Lower leg skin (tissue), 3 donors: ENCODE data around the gene ZC3H18.

ENCODE experiments used
- POLR2A ChIP-seq, 2 donors: fragments of 450-650 bp; IDR thresholded peaks; one replicate each; pipeline ENCODE4 v1.6.1; 2016 to 2017; ENCODE audit warnings: antibody characterized with exemption in 2 of 2, mild to moderate bottlenecking in 1 of 2, moderate library complexity in 1 of 2
- TF ChIP-seq, protein P1 (sequence below), 3 donors: fragments of 450-650 bp; IDR thresholded peaks; one replicate each; pipeline ENCODE4 v1.5.1; 2016; ENCODE audit warnings: antibody characterized with exemption in 3 of 3, mild to moderate bottlenecking in 3 of 3, moderate library complexity in 2 of 3

DNA sequence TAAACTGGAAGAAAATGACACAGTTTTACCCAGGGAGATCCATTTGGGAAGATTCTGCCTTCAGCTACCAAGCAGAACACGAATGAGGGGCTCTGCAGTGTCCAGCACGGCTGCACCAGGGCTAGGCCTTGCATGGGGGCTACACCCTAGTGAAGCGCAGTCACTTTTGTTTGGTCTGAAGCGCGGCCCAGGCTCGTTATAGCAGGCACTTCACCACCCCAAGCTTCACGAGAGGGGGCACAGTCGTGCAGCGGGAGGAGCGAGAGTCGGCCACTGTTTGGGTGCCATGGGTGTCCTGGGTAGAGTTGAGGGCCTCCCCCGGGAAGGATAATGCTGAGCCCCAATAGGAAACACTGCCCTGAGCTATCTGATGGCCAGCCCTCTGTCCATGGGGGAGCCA is 46.5 kb downstream of the ZC3H18 start:
- TF ChIP-seq, protein P1, sequence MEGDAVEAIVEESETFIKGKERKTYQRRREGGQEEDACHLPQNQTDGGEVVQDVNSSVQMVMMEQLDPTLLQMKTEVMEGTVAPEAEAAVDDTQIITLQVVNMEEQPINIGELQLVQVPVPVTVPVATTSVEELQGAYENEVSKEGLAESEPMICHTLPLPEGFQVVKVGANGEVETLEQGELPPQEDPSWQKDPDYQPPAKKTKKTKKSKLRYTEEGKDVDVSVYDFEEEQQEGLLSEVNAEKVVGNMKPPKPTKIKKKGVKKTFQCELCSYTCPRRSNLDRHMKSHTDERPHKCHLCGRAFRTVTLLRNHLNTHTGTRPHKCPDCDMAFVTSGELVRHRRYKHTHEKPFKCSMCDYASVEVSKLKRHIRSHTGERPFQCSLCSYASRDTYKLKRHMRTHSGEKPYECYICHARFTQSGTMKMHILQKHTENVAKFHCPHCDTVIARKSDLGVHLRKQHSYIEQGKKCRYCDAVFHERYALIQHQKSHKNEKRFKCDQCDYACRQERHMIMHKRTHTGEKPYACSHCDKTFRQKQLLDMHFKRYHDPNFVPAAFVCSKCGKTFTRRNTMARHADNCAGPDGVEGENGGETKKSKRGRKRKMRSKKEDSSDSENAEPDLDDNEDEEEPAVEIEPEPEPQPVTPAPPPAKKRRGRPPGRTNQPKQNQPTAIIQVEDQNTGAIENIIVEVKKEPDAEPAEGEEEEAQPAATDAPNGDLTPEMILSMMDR (IDR thresholded peaks at IDR 0.05), result no peak
- no peak for TF ChIP-seq POLR2A (IDR thresholded peaks at IDR 0.05)
